GM18526 (cell line): Measurements from ENCODE around the gene COL5A1.

Source experiments
- POLR2A ChIP-seq: IDR thresholded peaks from 3 replicates; pipeline ENCODE4 v1.6.1; 2011; ENCODE audit not compliant: insufficient read length; ENCODE audit errors: extremely low read depth

The COL5A1 gene

GRCh38 chr9:134833294-134833880, 191.8 kb downstream of the COL5A1 start:
- TF ChIP-seq POLR2A, result no peak

DNA sequence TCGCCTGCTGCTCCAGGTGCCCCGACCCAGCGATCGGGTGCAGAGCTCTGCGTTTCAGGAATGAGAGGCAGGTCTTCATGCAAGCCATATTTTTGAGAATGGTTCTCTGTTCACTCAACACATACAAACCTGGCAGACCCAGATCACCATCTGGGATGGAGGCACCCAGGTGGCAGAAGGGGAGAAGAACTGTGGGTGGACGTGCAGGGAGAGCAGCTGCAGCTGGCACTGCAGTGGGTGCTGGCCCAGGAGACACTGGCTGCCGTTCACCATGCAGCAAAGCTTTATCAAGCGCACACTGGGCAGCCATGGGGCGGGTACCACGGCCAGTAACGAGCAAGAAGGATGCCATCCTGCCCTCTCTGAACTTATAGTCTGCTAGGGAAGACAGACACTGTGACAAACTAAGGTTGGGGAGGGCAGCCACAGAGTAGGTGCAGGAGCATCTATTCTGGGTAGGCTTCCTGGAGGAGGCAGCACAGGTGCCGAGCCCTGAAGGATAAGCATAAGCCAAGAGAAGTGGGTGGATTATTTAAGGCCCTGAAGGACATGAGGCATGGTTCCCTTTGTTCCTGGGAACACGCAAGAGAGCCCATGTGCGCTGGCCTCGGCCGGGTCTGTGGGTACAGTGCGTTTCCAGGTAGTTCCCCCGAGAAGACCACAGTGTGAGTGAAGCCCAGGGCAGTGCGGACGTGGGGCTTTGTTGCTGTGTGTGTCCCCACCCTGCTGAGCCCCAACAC, 192.8 kb downstream of the COL5A1 start:
- no peak for TF ChIP-seq POLR2A

DNA sequence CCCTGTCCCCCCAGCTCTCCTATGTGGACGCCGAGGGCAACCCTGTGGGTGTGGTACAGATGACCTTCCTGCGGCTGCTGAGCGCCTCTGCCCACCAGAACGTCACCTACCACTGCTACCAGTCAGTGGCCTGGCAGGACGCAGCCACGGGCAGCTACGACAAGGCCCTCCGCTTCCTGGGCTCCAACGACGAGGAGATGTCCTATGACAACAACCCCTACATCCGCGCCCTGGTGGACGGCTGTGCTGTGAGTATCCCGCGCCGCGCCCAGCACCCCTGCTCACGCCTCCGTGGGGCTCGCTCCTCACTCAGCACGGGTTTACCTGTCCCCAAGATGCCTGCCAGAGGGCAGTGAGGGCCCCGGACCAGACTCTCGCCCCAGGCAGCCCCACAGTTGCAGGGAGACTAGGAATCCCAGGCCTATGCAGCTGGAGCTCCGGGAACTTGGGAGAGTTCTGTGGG, 193.4 kb downstream of the COL5A1 start:
- TF ChIP-seq POLR2A, result no peak

GRCh38 chr9:134835448-134835847, 193.8 kb downstream of the COL5A1 start:
- TF ChIP-seq POLR2A, result no peak

DNA sequence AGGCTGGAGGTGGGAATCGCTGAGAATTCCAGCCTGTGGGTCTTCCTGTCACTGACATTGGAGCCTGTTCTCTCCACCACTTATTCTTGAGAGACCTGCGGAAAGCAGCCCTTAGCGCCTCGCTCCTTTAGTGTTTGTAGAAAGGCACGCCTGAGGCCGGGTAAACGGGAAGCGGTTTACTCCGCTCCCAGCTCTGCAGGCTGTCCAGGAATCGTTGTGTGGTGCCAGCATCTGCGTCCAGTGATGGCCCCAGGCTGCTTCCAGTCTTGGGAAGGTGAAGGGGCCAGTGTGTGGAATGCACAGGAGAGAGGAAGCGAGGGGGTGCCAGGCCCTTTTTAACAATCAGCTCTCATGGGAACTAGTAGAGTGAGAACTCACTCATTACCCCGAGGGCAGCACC, 194.4 kb downstream of the COL5A1 start:
- TF ChIP-seq POLR2A, result no peak

DNA sequence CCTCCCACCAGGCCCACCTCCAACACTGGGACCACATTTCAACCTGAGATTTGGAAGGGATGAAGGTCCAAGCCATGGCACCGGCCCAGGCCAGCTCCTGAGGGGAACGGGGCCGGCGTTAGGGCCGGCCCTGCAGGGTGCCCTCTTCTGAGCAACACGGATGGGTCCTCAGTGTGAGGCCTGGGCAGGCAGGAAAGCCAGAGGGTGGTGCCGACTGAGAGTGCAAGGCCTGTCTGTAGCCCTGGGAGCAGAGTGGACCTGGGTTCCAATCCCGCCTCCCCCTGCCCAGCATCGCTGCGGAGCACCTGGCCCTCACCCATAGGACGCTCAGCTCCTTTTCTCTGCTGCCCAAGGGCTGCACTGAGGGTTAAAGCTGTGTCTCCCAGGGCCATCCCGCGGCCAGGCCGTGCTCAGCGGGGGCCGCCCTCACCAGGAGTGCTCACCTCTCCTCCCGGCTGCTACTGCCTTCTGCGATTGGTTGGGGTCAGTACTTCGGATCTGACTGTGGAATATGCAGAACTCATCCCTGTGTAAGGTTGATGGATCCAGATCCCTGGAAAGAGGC, 194.9 kb downstream of the COL5A1 start:
- no peak for TF ChIP-seq POLR2A

DNA sequence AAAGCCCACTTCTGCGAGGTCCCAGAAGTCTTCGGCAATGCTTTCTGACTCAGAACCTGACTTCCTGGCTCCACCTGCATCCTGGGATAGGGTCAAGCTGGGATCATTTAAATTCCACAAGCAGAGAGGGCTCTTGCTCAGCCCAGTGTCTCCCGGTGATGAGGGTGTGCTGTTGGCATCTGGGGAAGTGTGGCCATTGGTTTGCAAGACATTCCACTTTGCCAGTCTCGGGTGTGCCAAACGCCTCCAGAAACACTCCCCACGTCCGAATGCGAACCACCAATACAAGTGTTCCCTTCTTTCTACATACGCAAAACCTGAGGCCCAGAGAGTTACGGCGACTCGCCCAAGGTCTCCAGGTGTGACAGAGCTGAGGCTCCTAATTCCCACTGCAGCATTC, 195.9 kb downstream of the COL5A1 start:
- no peak for TF ChIP-seq POLR2A

- no peak for TF ChIP-seq POLR2A
Observed at GRCh38 chr9:134838651-134839454, 197.2 kb downstream of the COL5A1 start.

DNA sequence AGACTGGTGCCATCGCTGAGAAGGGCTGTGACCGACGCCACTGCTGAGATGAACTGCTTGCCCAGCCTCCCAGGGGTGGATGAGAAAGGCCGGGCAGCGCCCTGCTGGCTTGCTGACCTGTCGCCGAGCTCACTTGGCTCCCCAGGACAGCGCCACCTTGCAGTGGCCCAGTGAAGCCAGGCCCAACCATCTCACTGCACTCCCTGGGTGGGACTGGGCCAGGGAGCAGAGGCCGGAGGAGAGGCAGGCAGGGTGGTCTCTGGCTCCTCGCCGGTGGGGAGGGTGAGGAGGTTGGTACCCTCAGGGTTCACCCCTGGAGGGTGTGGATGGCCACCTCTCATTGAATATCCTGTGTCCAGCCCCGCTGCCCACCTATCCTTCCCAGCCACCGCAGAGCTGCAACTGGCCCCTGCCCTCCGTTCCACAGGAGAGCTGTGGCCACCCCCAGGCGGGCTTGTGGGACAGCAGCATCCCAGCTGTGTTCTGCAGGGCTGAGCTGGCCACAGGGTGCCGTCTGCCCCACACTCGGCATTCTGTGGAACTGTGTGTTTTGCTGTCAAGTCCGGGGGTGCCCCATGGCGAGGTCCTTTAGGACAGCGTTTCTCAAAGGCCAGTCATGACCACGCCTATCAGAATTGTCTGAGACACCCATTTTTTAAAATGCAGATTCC, 198.0 kb downstream of the COL5A1 start:
- no peak for TF ChIP-seq POLR2A

- TF ChIP-seq POLR2A, result no peak
Observed at GRCh38 chr9:134840511-134840910, 198.9 kb downstream of the COL5A1 start.

DNA sequence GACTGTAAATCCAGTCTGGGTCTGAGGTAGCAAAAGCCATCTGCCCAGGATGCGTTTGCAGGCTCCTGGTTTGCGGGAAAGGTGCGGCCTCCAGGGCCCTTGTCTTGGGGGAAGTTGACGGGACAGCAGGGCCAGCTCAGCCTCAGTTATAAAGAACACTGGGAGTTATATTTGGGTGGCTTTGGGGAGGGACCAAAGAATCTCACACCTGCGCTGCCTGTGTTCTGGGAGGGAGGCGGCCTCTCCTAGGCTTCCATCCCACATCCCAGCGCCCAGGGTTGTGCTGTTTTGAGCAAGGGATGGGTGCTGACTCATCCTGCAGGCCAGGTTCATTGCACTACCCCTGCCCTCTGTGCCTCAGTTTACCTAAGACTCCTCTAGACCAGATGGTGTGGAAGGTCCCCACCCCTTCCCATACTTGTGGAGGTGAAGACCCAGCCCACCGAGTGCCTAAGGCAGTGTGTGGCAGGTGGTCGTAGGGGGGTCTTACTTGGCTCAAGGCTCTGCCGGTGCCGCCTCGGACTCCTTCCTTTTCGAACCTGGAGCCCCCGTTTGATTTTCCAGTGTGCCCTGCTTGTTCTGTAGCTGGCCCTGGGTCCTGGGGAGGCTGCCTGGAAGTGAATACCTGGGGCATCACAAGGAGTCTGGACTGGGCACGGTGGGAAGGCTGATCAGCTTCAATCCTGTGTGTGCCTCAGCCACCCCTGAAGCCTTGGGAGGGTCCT, 199.7 kb downstream of the COL5A1 start:
- no peak for TF ChIP-seq POLR2A

- TF ChIP-seq POLR2A, result no peak
Observed at GRCh38 chr9:134842321-134842720, 200.7 kb downstream of the COL5A1 start.

DNA sequence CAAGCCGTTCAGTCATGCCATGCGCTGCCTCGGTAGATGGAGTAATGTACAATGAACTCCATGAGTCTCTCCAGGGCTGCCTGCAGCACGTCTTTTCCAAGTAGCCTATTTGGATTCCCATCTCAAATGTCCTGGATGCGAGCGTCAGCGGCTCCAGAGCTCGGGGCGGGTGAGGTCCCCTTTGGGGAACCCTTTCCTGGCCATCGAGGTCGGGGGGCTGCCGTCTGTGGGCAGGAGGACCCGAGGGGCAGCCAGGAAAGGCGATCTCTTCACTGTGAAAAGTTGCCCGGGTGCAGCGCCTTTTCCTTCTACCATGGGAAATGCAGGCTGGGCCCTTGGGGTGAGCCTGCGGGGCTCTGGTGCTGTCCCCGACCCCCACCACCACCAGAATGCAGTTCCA, 202.1 kb downstream of the COL5A1 start:
- TF ChIP-seq POLR2A, result no peak

- no peak for TF ChIP-seq POLR2A
Observed at GRCh38 chr9:134844821-134845220, 203.2 kb downstream of the COL5A1 start.
